GM06990 (cell line): ENCODE measurements around the gene ZNF488.
"Not testable (repeated sequence)": the region's sequence is repeated elsewhere in the genome, so short reads cannot be mapped to it uniquely, and the experiment has no call there.

Experiments used
- DNase-seq: peaks from one replicate; pipeline ENCODE4 v3.0.0-alpha.2; 2011; ENCODE audit not compliant: insufficient read length; ENCODE audit errors: extremely low read depth
- H3K27me3 ChIP-seq: replicated peaks from 2 replicates; pipeline ENCODE4 v1.6.0; 2011; ENCODE audit warnings: low read length; ENCODE audit not compliant: control insufficient read depth, insufficient read depth
- H3K36me3 ChIP-seq: 2 replicates; pipeline ENCODE4 v1.5.1; 2011; ENCODE audit warnings: low read length; ENCODE audit not compliant: control insufficient read depth, insufficient read depth
- H3K4me3 ChIP-seq: replicated peaks from 2 replicates; pipeline ENCODE4 v1.5.1; 2011; ENCODE audit warnings: low read depth, mild to moderate bottlenecking, control low read depth, low read length
- CTCF ChIP-seq: IDR thresholded peaks from 2 replicates; pipeline ENCODE4 v1.5.1; 2011; ENCODE audit warnings: low read length, control low read depth, mild to moderate bottlenecking, inconsistent platforms; ENCODE audit not compliant: insufficient read depth, poor library complexity, severe bottlenecking

Gene ZNF488

GRCh38 chr10:47400786-47401185 is 16.7 kb upstream of the ZNF488 start:
- Histone ChIP-seq H3K4me3 (no peak overlapping the region), H3K27me3 (no peaks in the 10 kb centered on the region; the same call in 1 of the 2 replicates)

GRCh38 chr10:47400251-47400650 is 16.2 kb upstream of the ZNF488 start:
- H3K4me3 ChIP-seq: no peak overlapping the region
- H3K36me3 ChIP-seq: no peaks in the 10 kb centered on the region
- DNase-seq: no peak
- no peaks in the 10 kb centered on the region; the same call in 1 of the 2 replicates for H3K27me3 ChIP-seq
- TF ChIP-seq CTCF: no peak

More at GRCh38 chr10:47400786-47401185, 16.7 kb upstream of the ZNF488 start:
- no peak for TF ChIP-seq CTCF
- H3K36me3 ChIP-seq: no peaks in the 10 kb centered on the region
- DNase-seq: no peak

- no peak for TF ChIP-seq CTCF
- no peak for DNase-seq
Observed at GRCh38 chr10:47397256-47397655, 13.2 kb upstream of the ZNF488 start.

GRCh38 chr10:47396311-47396717 is 12.2 kb upstream of the ZNF488 start:
- no peak for DNase-seq

More at GRCh38 chr10:47397256-47397655, 13.2 kb upstream of the ZNF488 start:
- Histone ChIP-seq H3K36me3 (no peaks in the 10 kb centered on the region), H3K27me3 (no peaks in the 10 kb centered on the region; the same call in 1 of the 2 replicates), H3K4me3 (no peak overlapping the region)

GRCh38 chr10:47389619-47390018 is 5.5 kb upstream of the ZNF488 start:
- Histone ChIP-seq H3K36me3 (no peaks in the 10 kb centered on the region), H3K4me3 (no peak overlapping the region), H3K27me3 (no peaks in the 10 kb centered on the region)
- TF ChIP-seq CTCF: no peak
- no peak for DNase-seq

More at GRCh38 chr10:47396311-47396717, 12.2 kb upstream of the ZNF488 start:
- Histone ChIP-seq H3K4me3 (no peak overlapping the region), H3K27me3 (no peaks in the 10 kb centered on the region; the same call in 1 of the 2 replicates), H3K36me3 (no peaks in the 10 kb centered on the region)
- no peak for TF ChIP-seq CTCF

- no peak for TF ChIP-seq CTCF
- Histone ChIP-seq H3K4me3 (no peak overlapping the region), H3K36me3 (no peaks in the 10 kb centered on the region), H3K27me3 (no peaks in the 10 kb centered on the region)
- DNase-seq: no peak
Observed at GRCh38 chr10:47388879-47389278, 4.8 kb upstream of the ZNF488 start.

GRCh38 chr10:47386104-47386503 is 2.0 kb upstream of the ZNF488 start:
- not testable (repeated sequence) for H3K4me3 ChIP-seq, DNase-seq, H3K36me3 ChIP-seq, H3K27me3 ChIP-seq
